Activated naive CD4-positive, alpha-beta T cell treated with anti-CD3 and anti-CD28 coated beads, Interleukin-2, amount 50 U/mL, for 72 hours (primary cell): Measurements from ENCODE around the gene NDFIP1. TPM values are rescaled to one million over a fixed set of nuclear protein-coding genes. Genes with fewer than 3 reads are reported as not detected.
"Not testable (repeated sequence)": the region's sequence is repeated elsewhere in the genome, so short reads cannot be mapped to it uniquely, and the experiment has no call there.

Experiments
- ATAC-seq, 2 donors: fragments of 150-1000 bp; cut with Tn5 transposase; 2 replicates each; pipeline ENCODE4 v1.10.0; 2021; ENCODE audit warnings: mild to moderate bottlenecking in 2 of 2, moderate library complexity in 2 of 2
- DNase-seq, 2 donors: peaks; one replicate each; pipeline ENCODE4 v3.0.0; 2021 to 2022; ENCODE audit warnings: low spot score in 2 of 2
- H3K27ac Mint-ChIP-seq, 2 donors: one replicate each; pipeline ENCODE4 v1.8.0; 2022; ENCODE audit warnings: mild to moderate bottlenecking in 2 of 2, mixed read lengths in 2 of 2
- H3K36me3 Mint-ChIP-seq, 2 donors: one replicate each; pipeline ENCODE4 v1.8.0; 2022; ENCODE audit warnings: mixed read lengths in 2 of 2
- H3K9me3 Mint-ChIP-seq, 2 donors: one replicate each; pipeline ENCODE4 v1.8.0; 2022; ENCODE audit warnings: mixed read lengths in 2 of 2
- total RNA-seq, 2 donors: library from RNA; stranded (reverse); gene quantifications; one replicate each; pipeline ENCODE4 v1.2.3, GENCODE V29; 2022

NDFIP1 gene
- total RNA-seq, 2 donors from 2014 or later: 70.5 to 92.3 TPM

GRCh38 chr5:142086229-142086628 lies 22.4 kb upstream of the NDFIP1 start:
- ATAC-seq (no peak), DNase-seq (no peak)
- H3K27ac Mint-ChIP-seq: no peak overlapping the region
- no peaks in the 10 kb centered on the region for H3K36me3 Mint-ChIP-seq
- H3K9me3 Mint-ChIP-seq: no peaks in the 10 kb centered on the region

GRCh38 chr5:142086679-142087078 lies 21.9 kb upstream of the NDFIP1 start:
- Mint-ChIP-seq H3K9me3 (no peaks in the 10 kb centered on the region), H3K36me3 (no peaks in the 10 kb centered on the region), H3K27ac (no peak overlapping the region)
- no peak for DNase-seq
- no peak for ATAC-seq

- H3K27ac Mint-ChIP-seq: peak overlapping the region; percentile 60 to 76
- H3K36me3 Mint-ChIP-seq: no peaks in the 10 kb centered on the region
- ATAC-seq: peak; percentile 43 to 88
- no peak for DNase-seq
- no peaks in the 10 kb centered on the region for H3K9me3 Mint-ChIP-seq
Observed at GRCh38 chr5:142087920-142088679, 20.5 kb upstream of the NDFIP1 start.

GRCh38 chr5:142088855-142089479 lies 19.6 kb upstream of the NDFIP1 start:
- DNase-seq, H3K9me3 Mint-ChIP-seq, H3K36me3 Mint-ChIP-seq: not testable (repeated sequence)
- peak overlapping the region in 1 of 2 donors; percentile 76 for H3K27ac Mint-ChIP-seq
- peak in 1 of 2 donors; percentile 8 for ATAC-seq

GRCh38 chr5:142091012-142091411 lies 17.6 kb upstream of the NDFIP1 start:
- ATAC-seq (no peak), DNase-seq (no peak)
- no peak overlapping the region for H3K27ac Mint-ChIP-seq
- H3K9me3 Mint-ChIP-seq: no peaks in the 10 kb centered on the region
- H3K36me3 Mint-ChIP-seq: no peaks in the 10 kb centered on the region

GRCh38 chr5:142091922-142092321 lies 16.7 kb upstream of the NDFIP1 start:
- no peak overlapping the region for H3K27ac Mint-ChIP-seq
- H3K9me3 Mint-ChIP-seq: no peaks in the 10 kb centered on the region
- DNase-seq: no peak
- no peaks in the 10 kb centered on the region for H3K36me3 Mint-ChIP-seq
- no peak for ATAC-seq

- H3K27ac Mint-ChIP-seq: peak overlapping the region; percentile 90 to 99
- no peaks in the 10 kb centered on the region for H3K9me3 Mint-ChIP-seq
- DNase-seq (peak; percentile 36 to 84), ATAC-seq (peak; percentile 25 to 46)
- H3K36me3 Mint-ChIP-seq: peaks cover 0 to 2% of the 10 kb centered on the region in 2 donors
Observed at GRCh38 chr5:142095035-142095434, 13.5 kb upstream of the NDFIP1 start.

GRCh38 chr5:142095651-142096330 lies 12.8 kb upstream of the NDFIP1 start:
- peak; percentile 93 to 95 for ATAC-seq
- H3K36me3 Mint-ChIP-seq: peaks cover 0 to 6% of the 10 kb centered on the region in 2 donors
- H3K9me3 Mint-ChIP-seq: peaks cover 0 to 3% of the 10 kb centered on the region in 2 donors
- peak overlapping the region; percentile 90 to 99 for H3K27ac Mint-ChIP-seq
- peak; percentile 74 to 92 for DNase-seq

GRCh38 chr5:142096382-142096781 lies 12.2 kb upstream of the NDFIP1 start:
- Mint-ChIP-seq H3K27ac (peak overlapping the region; percentile 90 to 99), H3K36me3 (peaks cover 0 to 12% of the 10 kb centered on the region in 2 donors), H3K9me3 (peaks cover 2 to 5% of the 10 kb centered on the region in 2 donors)
- ATAC-seq: no peak
- no peak for DNase-seq

- ATAC-seq (peak; percentile 8 to 13), DNase-seq (no peak)
- peaks cover 3 to 5% of the 10 kb centered on the region in 2 donors for H3K9me3 Mint-ChIP-seq
- peaks cover 0 to 15% of the 10 kb centered on the region in 2 donors for H3K36me3 Mint-ChIP-seq
- H3K27ac Mint-ChIP-seq: peak overlapping the region; percentile 37 to 78
Observed at GRCh38 chr5:142097681-142098080, 10.9 kb upstream of the NDFIP1 start.

- DNase-seq: no peak
- no peak for ATAC-seq
- H3K36me3 Mint-ChIP-seq: peaks cover 0 to 15% of the 10 kb centered on the region in 2 donors
- H3K9me3 Mint-ChIP-seq: peaks cover 3 to 5% of the 10 kb centered on the region in 2 donors
- peak overlapping the region in 1 of 2 donors; percentile 78 for H3K27ac Mint-ChIP-seq
Observed at GRCh38 chr5:142098275-142098674, 10.3 kb upstream of the NDFIP1 start.

GRCh38 chr5:142098931-142099330 lies 9.6 kb upstream of the NDFIP1 start:
- Mint-ChIP-seq H3K36me3 (peaks cover 0 to 15% of the 10 kb centered on the region in 2 donors), H3K9me3 (peaks cover 3 to 5% of the 10 kb centered on the region in 2 donors), H3K27ac (no peak overlapping the region)
- ATAC-seq (no peak), DNase-seq (no peak)

- ATAC-seq (no peak), DNase-seq (no peak)
- Mint-ChIP-seq H3K9me3 (peaks cover 5% of the 10 kb centered on the region in 2 donors), H3K27ac (no peak overlapping the region), H3K36me3 (peaks cover 0 to 15% of the 10 kb centered on the region in 2 donors)
Observed at GRCh38 chr5:142100307-142100706, 8.3 kb upstream of the NDFIP1 start.

GRCh38 chr5:142102980-142103740 lies 5.4 kb upstream of the NDFIP1 start:
- H3K36me3 Mint-ChIP-seq: peaks cover 0 to 15% of the 10 kb centered on the region in 2 donors
- H3K27ac Mint-ChIP-seq: peak overlapping the region in 1 of 2 donors; percentile 19
- H3K9me3 Mint-ChIP-seq: peaks cover 5 to 8% of the 10 kb centered on the region in 2 donors
- no peak for ATAC-seq
- DNase-seq: no peak

- no peak for DNase-seq
- Mint-ChIP-seq H3K27ac (peak overlapping the region; percentile 81 to 90), H3K36me3 (peaks cover 5 to 20% of the 10 kb centered on the region in 2 donors), H3K9me3 (peaks cover 5 to 8% of the 10 kb centered on the region in 2 donors)
- peak; percentile 20 to 31 for ATAC-seq
Observed at GRCh38 chr5:142104491-142104890, 4.1 kb upstream of the NDFIP1 start.

- Mint-ChIP-seq H3K36me3 (peaks cover 13 to 21% of the 10 kb centered on the region in 2 donors), H3K9me3 (peaks cover 0 to 8% of the 10 kb centered on the region in 2 donors), H3K27ac (peak overlapping the region in 1 of 2 donors; percentile 90)
- DNase-seq (no peak), ATAC-seq (no peak)
Observed at GRCh38 chr5:142106061-142106460, 2.5 kb upstream of the NDFIP1 start.
